Muscle layer of duodenum (tissue), 2 donors: ENCODE results near the gene MDFI.

Experiments
- H3K27ac ChIP-seq: one replicate; pipeline ENCODE4 v1.7.0; 2013; ENCODE audit warnings: mild to moderate bottlenecking, low read length
- H3K27me3 ChIP-seq: one replicate; pipeline ENCODE4 v1.7.0; 2013; ENCODE audit warnings: low read depth, mild to moderate bottlenecking, control low read depth, low read length
- H3K36me3 ChIP-seq, 2 donors: one replicate each; pipeline ENCODE4 v1.7.0; 2013; ENCODE audit warnings: low read length in 2 of 2, control low read depth in 1 of 2, mild to moderate bottlenecking in 1 of 2; ENCODE audit not compliant: insufficient read depth in 2 of 2, control insufficient read depth in 1 of 2
- H3K4me1 ChIP-seq, 2 donors: one replicate each; pipeline ENCODE4 v1.7.0; 2013; ENCODE audit warnings: low read length in 2 of 2, mild to moderate bottlenecking in 2 of 2, control low read depth in 1 of 2, moderate library complexity in 1 of 2; ENCODE audit not compliant: insufficient read depth in 2 of 2, control insufficient read depth in 1 of 2
- H3K4me3 ChIP-seq, 2 donors: one replicate each; pipeline ENCODE4 v1.7.0; 2013; ENCODE audit warnings: low read length in 2 of 2, low read depth in 1 of 2, mild to moderate bottlenecking in 1 of 2
- H3K9me3 ChIP-seq, 2 donors: one replicate each; pipeline ENCODE4 v1.7.0; 2013; ENCODE audit warnings: low read length in 2 of 2, control low read depth in 1 of 2, mild to moderate bottlenecking in 1 of 2; ENCODE audit not compliant: control insufficient read depth in 1 of 2
- donor health status: healthy.

The MDFI gene

DNA sequence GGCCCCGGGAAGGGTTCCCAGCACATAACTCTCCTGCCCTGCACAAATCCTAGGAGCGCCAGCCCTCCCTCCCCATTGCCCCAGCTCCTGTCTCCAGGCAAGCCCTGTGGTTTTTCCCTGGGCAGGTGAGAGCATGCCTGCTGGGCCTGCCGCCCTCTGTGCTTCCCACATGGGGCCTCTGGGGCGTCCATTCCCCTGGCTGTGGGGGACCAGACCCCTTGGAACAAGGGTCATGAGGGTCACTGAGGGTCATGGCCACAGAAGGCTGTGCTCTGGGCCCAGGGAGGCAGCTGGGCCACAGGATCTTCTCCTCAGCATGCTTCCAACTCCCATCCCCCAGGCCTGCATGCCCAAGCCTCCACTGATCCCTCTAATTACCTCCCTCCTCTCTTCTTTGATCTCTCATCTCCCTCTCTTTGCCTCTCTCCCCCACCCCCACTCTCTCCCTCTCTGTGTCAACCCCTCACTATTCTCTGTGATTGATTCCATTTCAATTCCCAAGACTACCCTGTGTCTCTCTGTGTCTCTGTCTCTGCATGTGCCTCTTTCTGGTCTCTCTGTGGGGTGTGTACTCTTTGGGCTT is 6.1 kb downstream of the MDFI start:
- no peaks in the 10 kb centered on the region for H3K36me3 ChIP-seq
- peaks cover 8% of the 10 kb centered on the region for H3K27me3 ChIP-seq
- no peak overlapping the region for H3K27ac ChIP-seq
- H3K4me1 ChIP-seq = peaks cover 0 to 5% of the 10 kb centered on the region in 2 donors
- H3K9me3 ChIP-seq = no peaks in the 10 kb centered on the region
- H3K4me3 ChIP-seq = no peak overlapping the region

DNA sequence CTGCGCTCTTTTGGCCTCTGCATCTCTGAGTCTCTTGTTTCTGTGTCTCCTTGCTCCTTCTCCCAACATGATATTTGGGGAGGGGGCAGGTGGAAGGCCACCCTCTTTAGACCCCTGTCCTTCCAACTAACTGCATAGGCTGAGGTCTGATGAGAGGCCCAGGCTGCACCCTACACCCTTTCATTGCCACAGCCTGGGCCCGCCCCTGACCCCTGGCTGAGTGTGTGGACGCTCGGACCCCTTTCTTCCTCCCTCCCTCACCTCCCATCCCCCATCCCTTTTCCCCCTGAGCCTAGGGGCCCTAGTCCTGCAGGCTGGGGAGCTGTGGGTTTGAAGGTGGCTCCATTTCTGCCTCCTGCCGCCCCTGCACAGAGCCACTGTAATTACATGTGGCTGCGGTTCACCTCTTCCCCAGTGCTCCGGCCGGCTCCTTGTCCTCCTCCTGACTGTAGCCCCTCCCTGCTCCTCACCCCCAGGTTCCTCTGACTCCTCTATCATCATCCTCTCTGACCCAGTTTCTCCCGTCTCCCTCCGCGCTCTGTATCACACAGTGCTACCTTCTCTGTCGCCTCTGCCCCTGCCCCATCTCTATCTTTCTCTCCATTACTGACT is 6.8 kb downstream of the MDFI start:
- H3K4me1 ChIP-seq = no peaks in the 10 kb centered on the region
- H3K36me3 ChIP-seq = no peaks in the 10 kb centered on the region
- H3K27me3 ChIP-seq = peaks cover under 1% of the 10 kb centered on the region
- no peak overlapping the region for H3K27ac ChIP-seq
- no peaks in the 10 kb centered on the region for H3K9me3 ChIP-seq
- H3K4me3 ChIP-seq = no peak overlapping the region

DNA sequence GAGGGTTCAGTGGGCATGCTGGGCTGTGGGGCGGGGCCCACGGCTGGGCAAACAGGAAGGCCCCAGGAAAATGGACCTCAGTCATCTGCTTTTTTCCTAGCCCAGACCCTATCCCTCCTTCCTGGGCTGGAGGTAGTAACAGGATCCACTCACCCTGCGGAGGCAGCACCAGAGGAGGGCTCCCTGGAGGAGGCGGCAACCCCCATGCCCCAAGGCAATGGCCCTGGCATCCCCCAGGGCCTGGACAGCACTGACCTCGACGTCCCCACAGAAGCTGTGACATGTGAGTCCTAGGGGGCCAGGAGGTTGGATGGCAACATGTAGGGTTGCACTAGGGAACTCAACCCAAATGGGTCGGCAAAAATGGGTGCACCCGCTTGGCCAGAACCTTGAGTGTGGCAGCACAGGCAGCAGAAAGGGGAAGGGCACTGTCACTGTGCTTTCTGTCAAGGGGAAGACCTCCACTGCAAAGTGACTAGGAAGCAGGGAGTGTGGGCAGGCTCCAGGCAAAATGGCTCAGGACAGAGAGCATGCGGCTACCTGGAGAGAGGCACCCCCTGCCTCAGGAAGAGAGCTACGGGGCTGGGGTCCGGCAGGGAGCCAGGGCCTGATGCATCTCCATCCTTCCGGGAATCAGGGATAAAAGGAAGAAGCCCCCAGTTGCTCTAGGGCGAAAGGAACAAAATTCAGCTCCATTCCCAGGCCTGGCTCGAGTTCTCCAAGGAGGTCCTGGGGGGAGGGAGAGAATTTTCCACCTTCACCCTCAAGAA is 7.9 kb downstream of the MDFI start:
- H3K27ac ChIP-seq = no peak overlapping the region
- no peaks in the 10 kb centered on the region for H3K9me3 ChIP-seq
- no peak overlapping the region for H3K4me3 ChIP-seq
- no peaks in the 10 kb centered on the region for H3K4me1 ChIP-seq
- H3K36me3 ChIP-seq = no peaks in the 10 kb centered on the region
- no peaks in the 10 kb centered on the region for H3K27me3 ChIP-seq

DNA sequence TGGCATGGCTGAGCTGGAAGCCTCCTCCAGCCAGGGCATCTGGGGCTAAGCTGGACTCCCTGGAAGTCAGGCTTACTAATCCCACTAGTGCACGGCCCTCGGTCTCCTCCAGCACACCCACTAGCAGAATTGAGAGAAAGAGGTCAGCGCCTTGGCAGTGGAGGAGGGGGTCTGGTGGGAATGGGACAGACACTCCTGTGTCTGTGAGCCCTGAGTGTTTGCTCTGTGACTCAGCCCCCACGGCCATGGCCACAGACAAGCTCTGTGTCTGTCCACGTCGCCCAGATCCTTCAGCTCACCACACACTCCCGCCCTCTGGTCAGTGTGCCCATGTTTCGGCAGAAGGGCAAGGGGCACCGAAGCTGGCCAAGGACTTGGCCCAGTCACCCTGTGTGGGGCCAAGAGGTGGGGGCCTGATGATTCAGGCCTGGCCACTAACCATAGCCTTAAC is 8.8 kb downstream of the MDFI start:
- Histone ChIP-seq H3K27me3 (no peaks in the 10 kb centered on the region), H3K9me3 (no peaks in the 10 kb centered on the region), H3K4me3 (no peak overlapping the region), H3K36me3 (no peaks in the 10 kb centered on the region), H3K4me1 (no peaks in the 10 kb centered on the region), H3K27ac (no peak overlapping the region)

DNA sequence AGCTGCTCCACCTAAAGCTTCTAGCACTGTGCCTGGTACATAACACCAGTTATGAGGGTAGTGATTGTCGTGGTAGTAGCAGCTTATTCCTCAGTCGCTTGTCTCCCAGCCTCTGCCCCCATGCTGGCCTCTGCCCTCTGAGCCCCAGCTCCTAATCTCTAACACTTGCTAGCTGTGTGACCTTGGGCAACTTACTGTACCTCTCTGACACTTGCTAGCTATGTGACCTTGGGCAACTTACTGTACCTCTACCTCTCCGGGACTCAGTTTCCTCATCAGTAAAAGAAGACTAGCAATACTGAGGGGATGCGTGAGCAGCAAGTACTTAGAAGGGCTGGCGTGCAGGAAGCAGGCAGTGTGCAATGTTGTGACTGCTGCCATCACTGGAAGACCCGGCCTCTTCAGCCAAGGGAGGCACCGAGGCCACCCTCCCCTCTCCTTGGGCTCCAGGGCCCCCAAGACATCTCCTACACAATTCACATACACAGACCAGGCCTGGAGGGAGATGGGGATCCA is 9.9 kb downstream of the MDFI start:
- no peak overlapping the region for H3K27ac ChIP-seq
- no peak overlapping the region for H3K4me3 ChIP-seq
- no peaks in the 10 kb centered on the region for H3K4me1 ChIP-seq
- H3K27me3 ChIP-seq = no peaks in the 10 kb centered on the region
- no peaks in the 10 kb centered on the region for H3K9me3 ChIP-seq
- no peaks in the 10 kb centered on the region for H3K36me3 ChIP-seq

DNA sequence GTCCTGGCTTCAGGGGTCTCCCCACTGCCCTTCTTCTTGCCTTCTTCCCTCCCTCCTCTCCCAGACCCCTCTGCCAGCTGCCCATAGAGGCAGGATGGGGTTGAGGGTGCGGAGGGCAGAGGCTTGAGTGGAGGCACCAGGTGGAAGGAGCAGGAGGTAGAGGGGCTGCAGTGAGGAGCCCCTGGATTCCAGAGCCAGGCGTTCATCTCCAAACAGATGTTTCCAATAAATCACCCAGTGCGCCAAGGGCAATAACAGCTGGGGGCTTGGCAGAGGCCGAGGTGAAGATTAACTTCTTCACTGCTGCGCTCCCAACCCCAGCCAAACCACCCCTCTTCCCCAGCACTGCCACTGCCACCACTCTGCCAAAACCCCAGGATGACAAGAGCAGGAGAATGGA is 10.7 kb downstream of the MDFI start:
- H3K27me3 ChIP-seq = no peaks in the 10 kb centered on the region
- H3K4me3 ChIP-seq = no peak overlapping the region
- H3K4me1 ChIP-seq = no peaks in the 10 kb centered on the region
- H3K27ac ChIP-seq = no peak overlapping the region
- H3K9me3 ChIP-seq = no peaks in the 10 kb centered on the region
- H3K36me3 ChIP-seq = no peaks in the 10 kb centered on the region

DNA sequence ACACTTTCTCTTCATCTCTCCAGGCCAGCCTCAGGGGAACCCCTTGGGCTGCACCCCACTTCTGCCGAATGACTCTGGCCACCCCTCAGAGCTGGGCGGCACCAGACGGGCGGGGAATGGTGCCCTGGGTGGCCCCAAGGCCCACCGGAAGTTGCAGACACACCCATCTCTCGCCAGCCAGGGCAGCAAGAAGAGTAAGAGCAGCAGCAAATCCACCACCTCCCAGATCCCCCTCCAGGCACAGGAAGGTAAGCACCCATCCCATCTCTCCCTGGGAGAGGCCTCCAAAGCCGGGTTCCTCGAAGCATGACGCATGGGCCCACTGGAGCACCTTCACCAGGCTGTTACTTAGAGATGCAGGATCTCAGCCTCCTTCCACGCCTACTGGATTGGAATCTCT is 11.3 kb downstream of the MDFI start:
- Histone ChIP-seq H3K27ac (no peak overlapping the region), H3K4me3 (no peak overlapping the region), H3K27me3 (no peaks in the 10 kb centered on the region), H3K36me3 (no peaks in the 10 kb centered on the region), H3K4me1 (no peaks in the 10 kb centered on the region), H3K9me3 (no peaks in the 10 kb centered on the region)

DNA sequence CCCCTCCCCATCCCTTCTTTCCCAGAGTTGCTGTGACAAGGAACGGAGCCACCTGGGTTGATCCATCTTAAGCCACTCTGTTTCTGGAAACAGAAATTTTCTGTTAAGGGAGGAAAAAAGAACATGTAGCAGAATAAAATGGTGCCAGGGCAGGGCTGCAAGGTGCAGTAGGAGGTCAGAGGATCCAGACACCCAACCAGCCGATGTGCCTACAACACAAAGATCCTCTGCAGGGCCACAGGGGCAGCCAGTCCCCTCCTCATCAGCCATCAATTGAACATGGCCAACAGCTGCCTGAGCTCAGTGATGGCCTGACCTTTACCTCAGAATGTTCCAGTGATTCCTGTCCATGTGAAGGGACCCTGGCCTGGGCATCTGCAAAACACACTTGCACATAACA is 11.9 kb downstream of the MDFI start:
- Histone ChIP-seq H3K9me3 (no peaks in the 10 kb centered on the region), H3K27ac (no peak overlapping the region), H3K27me3 (no peaks in the 10 kb centered on the region), H3K4me3 (no peak overlapping the region), H3K4me1 (no peaks in the 10 kb centered on the region), H3K36me3 (no peaks in the 10 kb centered on the region)

DNA sequence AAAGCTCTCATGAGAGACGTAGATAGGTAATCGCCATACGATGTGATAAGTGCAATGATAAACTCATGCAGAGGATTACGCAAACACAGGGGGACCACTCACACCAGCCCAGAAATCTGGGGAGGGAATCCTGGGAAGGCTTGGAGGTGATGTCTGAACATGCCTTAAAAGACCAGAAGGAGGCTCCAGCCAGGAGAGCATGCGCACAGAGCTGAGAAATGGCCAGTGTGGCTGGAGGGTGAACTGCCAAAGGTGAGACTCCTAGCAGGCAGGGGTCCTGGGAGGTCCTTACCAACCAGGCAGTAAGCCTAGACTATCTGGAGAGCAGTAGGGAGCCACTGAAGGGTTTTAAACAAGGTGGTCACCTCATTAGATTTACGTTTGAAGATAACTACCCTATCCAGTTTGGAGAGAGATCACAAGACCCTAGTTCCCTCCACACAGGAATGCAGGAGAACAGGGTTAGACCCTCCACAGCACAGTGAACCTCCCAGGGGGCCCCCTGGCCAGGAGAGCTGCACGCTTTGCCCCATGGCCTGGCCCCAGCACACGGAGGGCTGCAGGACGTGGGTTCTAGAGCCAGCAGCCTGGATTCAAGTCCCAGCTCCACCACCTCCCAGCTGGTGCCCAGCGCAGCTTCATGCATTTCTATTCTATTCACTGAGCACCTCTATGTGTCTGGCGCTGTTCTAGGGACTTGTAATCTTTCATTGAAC is 13.1 kb downstream of the MDFI start:
- no peaks in the 10 kb centered on the region for H3K36me3 ChIP-seq
- no peak overlapping the region for H3K4me3 ChIP-seq
- H3K27ac ChIP-seq = no peak overlapping the region
- H3K27me3 ChIP-seq = no peaks in the 10 kb centered on the region
- no peaks in the 10 kb centered on the region for H3K4me1 ChIP-seq
- H3K9me3 ChIP-seq = no peaks in the 10 kb centered on the region

DNA sequence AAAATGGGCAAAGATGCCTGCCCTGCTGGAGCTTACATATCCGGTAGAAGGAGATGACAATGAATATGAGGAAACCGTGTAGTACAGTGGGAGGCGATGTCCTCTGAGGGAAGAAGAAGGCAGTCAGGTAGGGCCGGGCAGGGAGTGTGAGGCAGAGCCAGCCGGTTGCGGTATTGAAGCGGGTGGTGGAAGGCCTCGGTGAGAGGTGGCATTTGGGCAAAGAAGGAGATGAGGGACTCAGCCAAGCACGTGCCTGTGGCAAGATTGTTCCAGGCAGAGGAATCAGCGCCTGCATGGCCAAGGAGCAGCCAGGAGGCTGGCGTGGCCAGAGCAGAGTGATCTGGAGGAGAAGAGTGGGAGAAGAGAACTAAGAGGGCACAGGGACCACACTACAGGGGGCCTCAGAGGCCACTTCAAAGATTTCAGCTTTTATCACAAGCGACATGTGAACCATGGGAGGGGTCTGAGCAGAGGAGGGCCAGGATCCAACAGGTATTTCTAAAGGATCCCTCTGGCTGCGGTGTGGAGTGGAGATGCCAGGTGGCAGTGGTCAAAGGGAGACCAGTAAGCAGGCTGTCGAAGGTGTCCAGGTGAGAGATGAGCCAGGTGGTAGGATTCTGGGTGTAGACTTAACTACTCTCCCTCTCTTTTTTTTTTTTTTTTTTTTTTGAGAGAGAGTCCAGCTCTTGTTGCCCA is 13.8 kb downstream of the MDFI start:
- H3K4me3 ChIP-seq = no peak overlapping the region
- no peaks in the 10 kb centered on the region for H3K36me3 ChIP-seq
- no peaks in the 10 kb centered on the region for H3K9me3 ChIP-seq
- no peaks in the 10 kb centered on the region for H3K27me3 ChIP-seq
- no peak overlapping the region for H3K27ac ChIP-seq
- H3K4me1 ChIP-seq = no peaks in the 10 kb centered on the region
